SHP77 treated with DMSO at 0.1 percent for 48 hours (cell line): ENCODE measurements around the gene MAB21L1.

Experiments
- DNase-seq: peaks from one replicate; lab custom pipeline; 2025; lab: John Stamatoyannopoulos, UW

Gene MAB21L1

DNA sequence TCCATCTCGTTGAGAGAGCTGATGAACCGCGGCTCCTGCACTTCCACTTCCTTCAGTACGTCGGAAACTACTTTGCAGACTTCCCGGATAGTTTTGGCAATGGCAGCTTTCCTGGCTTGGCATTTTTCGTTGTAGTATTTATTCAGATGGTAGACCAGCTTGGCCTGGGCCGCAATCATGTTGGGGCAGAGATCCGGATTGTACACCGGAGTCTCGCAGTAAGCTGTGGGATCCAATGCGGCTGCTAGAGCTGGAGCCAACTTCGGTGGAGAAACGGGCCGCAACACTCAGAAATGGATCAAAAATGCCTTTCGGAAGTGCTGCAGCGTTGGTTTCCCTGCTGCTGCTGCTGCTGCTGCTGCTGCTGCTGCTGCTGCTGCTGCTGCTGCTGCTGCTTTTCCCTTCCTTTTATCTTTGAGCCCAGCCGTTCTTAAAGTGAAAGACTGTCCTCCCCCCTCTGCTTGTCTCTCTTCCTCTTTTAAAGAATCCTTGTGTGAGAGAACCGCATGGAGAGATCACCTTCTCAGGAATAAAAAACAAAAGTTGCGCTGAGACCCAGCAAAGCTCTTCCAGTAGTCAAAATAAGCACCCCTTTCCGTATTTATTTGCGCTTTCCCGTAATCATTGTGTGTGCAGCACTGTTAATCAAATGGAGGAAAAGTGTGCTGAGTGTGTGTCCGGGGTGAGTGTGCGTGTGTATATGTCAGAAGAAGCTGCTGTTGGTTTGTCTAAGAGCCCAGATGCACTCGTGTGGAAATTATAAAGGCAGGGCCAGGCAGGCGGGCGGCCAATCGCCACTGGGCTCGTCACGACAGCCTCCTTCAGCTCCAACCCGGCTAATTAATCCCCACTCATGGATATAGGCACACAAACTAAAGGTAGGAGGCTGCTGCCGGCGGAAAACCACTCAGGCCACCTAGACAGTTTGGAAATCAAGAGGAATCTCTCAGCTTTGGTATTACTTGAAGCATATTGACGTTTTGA, at the start of gene MAB21L1:
MAB21L1 (minus strand) TSS at position 730 of the 984 bp plus-strand sequence; CDS start at position 179, 551 bp downstream.
- DNase-seq: no peak

GRCh38 chr13:35524171-35524570, 47.7 kb upstream of the MAB21L1 start:
- no peak for DNase-seq

- no peak for DNase-seq
Measured at GRCh38 chr13:35518337-35518946, 42.0 kb upstream of the MAB21L1 start.

DNA sequence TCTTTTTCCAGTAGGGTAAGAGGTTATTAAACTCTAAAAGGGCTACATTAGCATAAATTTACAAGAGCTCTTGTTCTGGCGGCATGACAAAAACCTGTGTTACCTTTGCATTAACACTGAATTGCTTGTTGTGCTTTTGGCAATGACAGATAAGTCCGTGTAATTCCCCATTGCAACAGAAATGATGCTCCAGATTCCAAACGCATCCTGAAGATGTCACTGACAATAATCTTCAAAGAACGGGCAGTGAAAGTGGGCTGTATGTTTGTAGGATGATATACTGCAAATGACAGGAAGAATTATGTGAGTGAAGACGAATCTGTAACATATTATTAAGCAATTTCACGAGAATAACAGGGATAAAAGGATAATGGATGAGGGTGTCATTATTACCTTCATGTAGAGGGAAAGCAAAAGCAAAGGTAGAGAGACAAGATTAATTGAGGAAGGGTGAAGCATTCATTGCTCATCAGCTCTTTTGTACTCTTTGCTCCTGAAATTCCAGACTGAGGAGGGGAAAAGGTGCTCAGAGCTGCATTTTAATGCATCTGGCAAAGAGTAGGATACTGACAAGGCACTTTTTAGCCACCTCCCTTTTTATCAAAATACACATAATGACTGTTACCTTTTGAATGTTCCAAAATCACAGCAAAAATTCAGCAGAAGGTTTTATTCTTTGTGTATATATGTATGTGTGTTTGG, 38.5 kb upstream of the MAB21L1 start:
- DNase-seq: no peak

DNA sequence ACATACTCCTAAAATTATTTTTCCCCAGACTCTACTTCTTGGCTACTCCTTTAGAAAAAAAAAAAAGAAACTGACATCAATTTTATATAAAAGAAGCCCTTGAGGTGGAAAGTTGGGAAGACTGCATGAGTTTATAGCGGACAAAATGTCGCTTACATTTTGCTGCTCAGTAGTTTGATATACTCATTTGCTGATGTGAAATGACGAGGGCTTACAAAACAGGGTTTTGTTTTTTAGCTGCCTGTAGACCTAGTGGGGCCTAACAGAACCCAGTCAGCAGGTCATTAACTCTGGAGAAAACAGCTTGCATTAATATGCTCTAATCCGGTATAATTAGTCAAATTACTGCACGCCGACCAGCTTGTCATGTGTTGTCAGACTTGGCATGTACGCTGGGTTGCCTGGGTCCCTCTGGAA, 37.6 kb upstream of the MAB21L1 start:
- DNase-seq: no peak

DNA sequence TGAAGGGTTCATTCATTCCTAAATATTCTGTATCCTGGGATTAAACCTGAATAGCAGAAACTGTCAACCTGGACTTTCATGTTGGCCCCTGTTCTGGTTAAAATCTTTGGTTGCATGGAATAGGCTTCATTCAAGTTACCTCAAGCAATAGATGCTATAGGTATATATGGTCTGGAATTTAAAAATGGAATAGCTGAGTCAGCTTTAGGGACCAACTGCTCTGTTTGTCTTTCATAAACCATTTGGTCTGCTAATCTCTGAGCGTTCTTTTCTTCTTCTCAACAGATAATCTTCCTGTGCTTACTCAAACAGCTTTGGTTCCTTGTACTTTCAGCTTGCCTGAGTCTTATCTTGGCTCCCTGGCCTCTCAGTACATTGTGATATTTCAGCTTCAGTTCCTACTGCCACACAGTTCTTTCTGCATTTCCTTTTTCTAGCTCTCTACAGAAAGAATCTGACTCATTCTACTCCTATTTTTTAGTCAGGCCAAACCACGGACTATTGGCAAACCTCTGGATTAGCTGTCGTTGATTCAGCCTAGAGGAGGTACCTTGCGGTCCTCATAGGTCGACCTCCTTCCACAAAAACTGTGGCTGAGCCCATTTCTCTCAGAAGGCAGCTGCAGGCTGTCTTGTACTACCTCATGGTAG, 35.9 kb upstream of the MAB21L1 start:
- no peak for DNase-seq

DNA sequence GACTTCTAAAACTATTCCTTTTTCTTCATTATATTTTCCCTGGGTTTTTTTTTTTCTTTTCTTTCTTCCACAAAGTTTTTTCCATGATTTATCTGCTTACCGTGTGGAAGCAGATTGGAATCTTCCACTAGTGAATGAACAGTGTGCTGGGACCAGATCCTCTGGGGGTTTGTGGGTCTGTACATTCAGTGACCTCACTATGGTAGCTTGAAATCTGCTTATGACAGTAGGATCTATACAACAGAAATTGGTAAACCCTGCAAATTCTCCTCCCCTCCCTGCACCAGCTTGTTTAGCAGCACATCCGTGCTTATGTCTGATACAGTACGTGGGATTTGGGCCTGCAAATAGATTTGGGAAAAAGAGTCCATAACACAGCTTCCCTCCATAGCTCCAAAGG, 26.0 kb upstream of the MAB21L1 start:
- DNase-seq: no peak

DNA sequence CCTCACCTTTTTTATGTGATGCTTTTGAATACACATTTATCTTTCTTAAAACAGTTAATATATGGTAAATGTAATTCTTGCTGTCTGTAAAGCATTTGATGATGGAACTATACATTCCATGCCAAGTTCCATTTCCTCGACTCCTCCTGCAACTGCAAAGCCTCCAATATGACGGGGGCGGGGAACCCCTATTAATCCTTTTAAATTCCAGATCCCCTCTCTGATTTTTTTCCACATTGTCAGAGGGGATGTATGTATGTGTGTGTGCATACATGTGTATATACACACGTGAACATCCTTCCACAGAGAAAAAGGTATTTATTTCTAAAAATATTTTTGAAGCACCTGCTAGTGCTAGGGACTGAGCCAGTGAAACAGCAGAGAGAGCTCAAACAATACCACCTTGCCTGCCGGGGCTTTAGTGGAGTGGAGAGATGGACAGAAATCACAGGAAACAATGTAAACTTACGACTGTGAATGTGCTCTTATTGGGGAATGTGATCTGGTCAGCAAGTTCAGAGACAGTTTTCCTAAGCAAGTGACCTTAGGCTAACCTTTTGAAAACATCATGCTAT, 25.3 kb upstream of the MAB21L1 start:
- no peak for DNase-seq

GRCh38 chr13:35500144-35500543, 23.7 kb upstream of the MAB21L1 start:
- no peak for DNase-seq

DNA sequence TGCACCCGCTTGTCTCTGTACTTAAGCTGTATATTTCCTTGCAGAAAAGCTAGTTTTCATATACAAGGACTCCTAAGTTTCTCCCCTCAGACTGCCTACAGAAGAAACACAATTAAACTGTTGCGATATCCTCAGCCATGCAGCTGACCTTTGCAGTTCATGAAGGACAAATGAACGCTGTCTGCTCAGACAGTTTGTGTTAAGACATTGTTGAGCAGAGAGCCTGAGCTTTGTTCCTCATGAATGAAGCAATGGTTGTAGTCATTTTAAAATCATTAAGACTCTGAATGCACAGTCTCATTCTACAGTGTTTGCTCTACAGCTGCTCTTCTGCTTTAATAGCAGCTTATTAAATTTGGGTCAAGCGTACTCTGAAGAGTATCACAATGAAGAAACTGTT, 23.2 kb upstream of the MAB21L1 start:
- DNase-seq: no peak

DNA sequence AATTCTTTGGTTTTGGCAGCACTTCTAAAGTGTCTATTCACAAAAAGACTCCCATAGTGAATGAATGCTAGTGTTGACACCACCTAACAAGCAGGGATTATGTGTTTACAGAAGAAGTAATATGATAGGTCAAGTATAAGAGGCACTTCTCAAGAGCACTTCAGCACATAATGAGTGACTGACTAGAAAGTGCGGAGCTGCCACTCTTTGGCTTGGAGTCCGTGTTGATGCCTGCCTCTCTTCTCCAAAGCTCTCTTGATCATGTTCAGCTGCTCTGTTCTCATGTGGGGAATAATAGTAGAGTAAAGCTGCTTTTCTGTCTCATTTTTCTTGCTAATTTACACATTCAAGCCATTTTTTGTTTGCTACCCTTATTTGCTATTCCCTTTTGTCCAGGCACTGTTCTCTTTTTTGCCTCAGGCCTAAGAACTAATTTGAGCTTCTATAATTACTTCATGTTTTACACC, 22.7 kb upstream of the MAB21L1 start:
- peak; percentile 86 for DNase-seq

DNA sequence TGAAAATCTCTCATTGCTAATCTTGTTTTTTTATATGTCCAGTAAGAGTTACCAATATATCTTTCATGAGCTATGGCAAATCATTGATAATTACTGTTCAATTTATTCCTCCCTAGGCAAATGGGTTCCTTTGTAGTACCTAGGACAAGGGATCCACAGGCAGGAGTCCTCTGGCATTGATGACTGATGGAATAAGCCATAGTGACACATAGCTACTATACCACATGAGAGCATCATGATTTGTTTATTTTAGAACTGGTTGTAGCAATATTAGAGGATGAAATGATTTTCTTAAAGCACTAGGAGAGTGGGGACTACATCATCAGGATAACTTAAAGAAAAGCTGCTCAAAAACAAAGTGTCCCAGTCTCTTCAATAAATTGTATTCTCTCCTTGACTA, 21.7 kb upstream of the MAB21L1 start:
- DNase-seq: no peak

DNA sequence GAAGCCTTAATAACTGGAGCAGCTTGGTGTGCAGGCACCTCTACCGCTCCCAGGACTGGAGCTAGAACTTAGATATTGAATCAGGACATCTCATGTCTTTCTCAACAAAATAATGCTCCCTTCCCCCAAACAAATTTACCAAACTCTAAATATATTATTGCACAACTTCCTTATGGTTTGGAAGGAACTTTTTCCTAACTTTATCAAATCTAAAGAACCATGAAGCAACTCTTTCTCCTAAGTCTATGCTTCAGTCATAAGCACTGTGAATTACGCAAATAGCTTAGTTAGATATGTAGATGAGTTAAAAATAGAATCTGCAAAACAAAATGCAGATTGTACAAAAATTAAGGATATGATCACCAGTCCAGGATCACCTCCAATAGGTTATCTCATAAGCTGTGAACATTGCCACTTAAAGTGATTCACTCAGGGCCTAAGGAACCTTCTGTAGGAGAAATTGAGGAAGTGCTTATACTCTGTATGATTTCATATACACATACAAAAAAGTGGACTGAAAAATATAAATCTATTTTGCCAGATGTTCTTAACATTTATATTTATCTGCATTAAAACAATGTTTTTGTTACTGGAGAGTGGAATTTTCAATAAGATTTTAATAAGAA, 20.4 kb upstream of the MAB21L1 start:
- DNase-seq: no peak

DNA sequence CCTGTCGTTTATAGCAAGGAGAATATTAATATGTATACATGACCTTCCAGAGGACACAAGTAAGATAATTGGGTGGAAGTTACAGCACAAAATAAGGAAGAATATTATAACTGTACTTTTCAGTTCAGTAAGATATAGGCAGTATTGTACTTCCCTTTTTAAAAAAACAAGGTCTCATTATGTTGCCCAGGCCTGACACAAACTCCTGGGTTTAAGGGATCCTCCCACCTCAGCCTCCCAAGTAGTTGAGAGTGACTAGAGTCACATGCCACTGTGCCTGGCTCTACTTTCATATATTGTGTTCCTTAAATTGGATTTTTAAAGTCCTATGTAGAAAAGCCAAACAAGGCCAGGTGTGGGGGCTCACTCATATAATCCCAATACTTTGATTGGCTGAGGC, 19.5 kb upstream of the MAB21L1 start:
- DNase-seq: no peak

GRCh38 chr13:35489050-35489449, 12.6 kb upstream of the MAB21L1 start:
- no peak for DNase-seq

DNA sequence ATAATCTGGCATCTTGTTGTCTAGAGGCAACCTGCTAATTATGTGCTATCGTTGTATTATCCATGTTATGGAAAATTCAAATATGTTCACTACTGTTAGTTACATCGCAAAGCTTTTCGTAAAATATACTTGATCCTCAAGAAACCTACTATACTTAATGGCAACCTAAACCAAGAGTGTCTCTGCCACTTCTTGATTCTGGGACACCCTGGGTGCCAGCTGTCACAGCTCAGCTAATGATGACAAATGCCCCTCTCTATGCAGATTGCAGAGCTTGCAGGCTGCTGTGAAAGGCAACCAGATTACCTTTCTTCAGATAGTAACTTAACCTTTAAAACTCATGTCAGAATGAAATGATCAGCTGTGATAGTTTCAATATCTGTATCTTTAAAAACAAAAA, 8.9 kb upstream of the MAB21L1 start:
- no peak for DNase-seq

GRCh38 chr13:35484384-35484783, 7.9 kb upstream of the MAB21L1 start:
- DNase-seq: no peak

DNA sequence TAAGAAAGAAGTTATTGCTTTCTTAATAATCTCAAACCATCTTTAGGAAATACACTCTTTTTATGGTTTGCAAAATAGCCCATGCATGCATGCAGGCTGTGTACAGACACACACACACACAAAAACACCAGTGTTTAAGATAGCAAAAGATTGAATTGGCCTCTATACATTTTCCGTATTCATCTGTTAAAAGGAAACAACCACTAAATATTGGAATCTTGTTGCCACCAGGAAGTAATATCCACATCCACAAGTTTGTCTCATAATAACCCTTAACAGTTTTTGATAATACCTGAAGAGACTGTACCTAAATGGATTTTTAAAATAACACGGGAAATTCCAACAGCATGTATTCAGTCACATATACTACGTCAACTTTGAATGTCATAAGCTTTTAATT, 7.3 kb upstream of the MAB21L1 start:
- DNase-seq: no peak

DNA sequence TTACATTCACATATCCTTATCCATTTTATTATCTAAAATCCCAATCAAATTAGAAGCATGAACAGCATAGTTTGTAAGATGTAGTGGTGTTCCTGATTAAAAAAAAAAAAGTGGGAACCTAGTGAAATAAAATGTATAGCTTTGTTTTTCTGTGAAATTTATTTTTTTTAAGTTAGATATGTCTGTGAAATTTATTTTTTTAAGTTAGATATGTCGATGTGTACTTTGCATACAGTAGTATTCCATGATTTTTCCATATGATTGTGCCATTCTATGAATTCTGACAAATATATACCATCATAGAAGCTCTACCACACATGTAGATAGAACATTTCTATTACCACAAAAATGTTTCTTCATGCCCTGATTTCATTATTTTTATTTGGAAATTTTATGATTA, 6.0 kb upstream of the MAB21L1 start:
- no peak for DNase-seq

DNA sequence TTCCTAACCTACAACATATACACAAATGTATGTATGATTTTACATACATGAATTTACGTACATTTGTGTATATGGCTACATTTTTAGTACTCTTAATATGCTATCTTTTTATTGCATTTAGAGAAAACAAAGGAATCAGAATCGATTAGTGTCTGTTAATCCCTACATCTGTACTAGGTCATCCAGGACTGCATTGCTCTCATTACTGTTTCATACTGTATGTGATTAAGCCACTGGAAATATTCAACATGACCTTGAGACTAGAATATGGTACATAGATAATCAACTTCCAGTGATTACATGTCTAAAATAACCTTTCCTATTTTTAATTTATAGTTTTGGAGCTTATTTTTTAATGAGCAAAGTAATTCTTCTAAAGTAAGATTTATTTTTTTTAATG, 5.3 kb upstream of the MAB21L1 start:
- no peak for DNase-seq

GRCh38 chr13:35480346-35480745, 3.9 kb upstream of the MAB21L1 start:
- no peak for DNase-seq
